Left lobe of liver (tissue), 2 donors: ENCODE results near the gene ERBIN. TPM values are rescaled to one million over a fixed set of nuclear protein-coding genes. Genes with fewer than 3 reads are reported as not detected.
"Not testable (repeated sequence)": the region's sequence is repeated elsewhere in the genome, so short reads cannot be mapped to it uniquely, and the experiment has no call there.

ENCODE experiments used
- ATAC-seq: fragments of 200-7000 bp; cut with Tn5 transposase; one replicate; pipeline ENCODE4 v1.9.1; 2020; ENCODE audit warnings: mild to moderate bottlenecking, moderate library complexity
- DNase-seq: peaks from one replicate; pipeline ENCODE4 v3.0.0-alpha.2; 2020; ENCODE audit warnings: low spot score
- total RNA-seq: library from RNA; stranded (reverse); gene quantifications from one replicate; pipeline ENCODE4 v1.2.1, GENCODE V29; 2021
- donor health status: DM: no; HTN: no; CAD: no; lungs with moderate emphysema.
- donor health status: DM: no; HTN: yes; CAD: no.

ERBIN gene
- total RNA-seq, 1 donor from 2014 or later, result 31.4 TPM

GRCh38 chr5:65952259-65952658, 25.9 kb downstream of the ERBIN start:
- DNase-seq (no peak), ATAC-seq (no peak)

- ATAC-seq (peak; percentile 29), DNase-seq (no peak)
Observed at GRCh38 chr5:65954200-65954599, 27.8 kb downstream of the ERBIN start.

GRCh38 chr5:65955746-65956145, 29.4 kb downstream of the ERBIN start:
- ATAC-seq, result no peak
- DNase-seq, result no peak

- not testable (repeated sequence) for ATAC-seq, DNase-seq
Observed at GRCh38 chr5:65957703-65958102, 31.3 kb downstream of the ERBIN start.

- DNase-seq (no peak), ATAC-seq (no peak)
Observed at GRCh38 chr5:65961633-65962032, 35.3 kb downstream of the ERBIN start.

GRCh38 chr5:65967288-65968066, 41.1 kb downstream of the ERBIN start:
- DNase-seq, result no peak
- peak; percentile 11 for ATAC-seq

GRCh38 chr5:65969539-65970393, 43.4 kb downstream of the ERBIN start:
- DNase-seq, result no peak
- peak; percentile 14 for ATAC-seq

- DNase-seq (no peak), ATAC-seq (peak; percentile 23)
Observed at GRCh38 chr5:65970481-65971367, 44.3 kb downstream of the ERBIN start.

- no peak for DNase-seq
- peak; percentile 36 for ATAC-seq
Observed at GRCh38 chr5:65971643-65972042, 45.3 kb downstream of the ERBIN start.

GRCh38 chr5:65972896-65973295, 46.5 kb downstream of the ERBIN start:
- not testable (repeated sequence) for DNase-seq, ATAC-seq

GRCh38 chr5:65978251-65978650, 51.9 kb downstream of the ERBIN start:
- DNase-seq (no peak), ATAC-seq (no peak)

GRCh38 chr5:65981548-65981947, 55.2 kb downstream of the ERBIN start:
- DNase-seq (no peak), ATAC-seq (no peak)

- no peak for DNase-seq
- ATAC-seq, result no peak
Observed at GRCh38 chr5:65981969-65982619, 55.7 kb downstream of the ERBIN start.

- no peak for ATAC-seq
- no peak for DNase-seq
Observed at GRCh38 chr5:65982635-65983034, 56.3 kb downstream of the ERBIN start.

- no peak for DNase-seq
- peak; percentile 58 for ATAC-seq
Observed at GRCh38 chr5:65984098-65984885, 57.9 kb downstream of the ERBIN start.

GRCh38 chr5:65986050-65986451, 59.7 kb downstream of the ERBIN start:
- ATAC-seq (no peak), DNase-seq (no peak)

GRCh38 chr5:65986796-65987195, 60.4 kb downstream of the ERBIN start:
- ATAC-seq (peak; percentile 34), DNase-seq (no peak)

GRCh38 chr5:65987982-65988381, 61.6 kb downstream of the ERBIN start:
- ATAC-seq (no peak), DNase-seq (no peak)

GRCh38 chr5:65989158-65989557, 62.8 kb downstream of the ERBIN start:
- no peak for ATAC-seq
- DNase-seq, result no peak

GRCh38 chr5:65992630-65993029, 66.3 kb downstream of the ERBIN start:
- no peak for DNase-seq
- no peak for ATAC-seq
